ENCODE data around the gene TRPM4. TPM values are rescaled to one million over a fixed set of nuclear protein-coding genes. Genes with fewer than 3 reads are reported as not detected.

The TRPM4 gene
- total and polyA plus RNA-seq, 10 of the 15 experiments (the other 5 are each of a cell fraction or from before 2014, with no cell fraction given): 0.10 to 0.64 (median 0.15) TPM; not detected in 7

GRCh38 chr19:49167857-49168409, 10.3 kb downstream of the TRPM4 start:
- no peak for DNase-seq (ENCODE audit: low read depth, low spot score)
- H3K9ac ChIP-seq (ENCODE audit: control insufficient read depth, insufficient read depth, low read length): no peak overlapping the region
- no peaks in the 10 kb centered on the region for H4K20me1 ChIP-seq (ENCODE audit: control insufficient read depth, insufficient read depth)
- no peak overlapping the region for H3K4me3 ChIP-seq
- ATAC-seq: no peak
- no peak overlapping the region for H2AFZ ChIP-seq (ENCODE audit: control insufficient read depth, low read depth, low read length)
- no peak for FAIRE-seq
- H3K4me2 ChIP-seq (ENCODE audit: control insufficient read depth, insufficient read depth): no peak overlapping the region
- RAD21 ChIA-PET (ENCODE audit: unreplicated experiment): no interaction called here
- intact Hi-C loops (cut with micrococcal nuclease; ENCODE audit: unreplicated experiment) (no loop called here), in situ Hi-C loops (cut with MboI) (no loop called here)
- H3K27ac ChIP-seq (ENCODE audit: control insufficient read depth, insufficient read depth): no peak overlapping the region
- CTCF ChIA-PET: no interaction called here
- H3K27me3 ChIP-seq (replicated peaks in 1 of 2; ENCODE audit: control insufficient read depth in 2 of 2, insufficient read depth in 2 of 2, low read length in 1 of 2): no peaks in the 10 kb centered on the region
- TF ChIP-seq NFYB (IDR thresholded peaks at IDR 0.05; ENCODE audit: insufficient read depth, low read depth, low read length) (no peak), ETV6 (conservative IDR thresholded peaks at IDR 0.05 in 1 of 2, IDR thresholded peaks at IDR 0.05 in 1 of 2; ENCODE audit: borderline replicate concordance in 1 of 2, low read depth in 1 of 2) (no peak), BCL3 (IDR thresholded peaks at IDR 0.05; ENCODE audit: borderline replicate concordance, insufficient read depth, low read depth, low read length, poor library complexity, severe bottlenecking) (no peak), SREBF2 (IDR thresholded peaks at IDR 0.05; ENCODE audit: low read length) (no peak), ASH2L (IDR thresholded peaks at IDR 0.05; ENCODE audit: borderline replicate concordance, low read depth) (no peak), CUX1 (IDR thresholded peaks at IDR 0.05; ENCODE audit: insufficient replicate concordance, low read depth, low read length) (no peak)
- no peaks in the 10 kb centered on the region for H3K9me3 ChIP-seq (replicated peaks; ENCODE audit: control insufficient read depth, insufficient read depth, low read length)
- no TSS peak for BruUV-seq (replicated peaks)
- POLR2A ChIA-PET: no interaction called here
- no peaks in the 10 kb centered on the region for H3K4me1 ChIP-seq (ENCODE audit: control insufficient read depth, insufficient read depth, low read length)
- no peaks in the 10 kb centered on the region for H3K36me3 ChIP-seq (ENCODE audit: control insufficient read depth in 2 of 2, insufficient read depth in 2 of 2, low read length in 1 of 2)
- 46% methylated on average over 20 of the region's 25 CpGs for WGBS (ENCODE audit: insufficient coverage, insufficient replicate concordance, low lambda C conversion rate, missing lambda C conversion rate)
- no peaks in the 10 kb centered on the region for H3K79me2 ChIP-seq (ENCODE audit: control insufficient read depth, insufficient read depth, low read length)
- SMC1A ChIA-PET (ENCODE audit: uncharacterized antibody, unreplicated experiment): no interaction called here
